ENCODE measurements around the gene ECI1. TPM values are rescaled to one million over a fixed set of nuclear protein-coding genes. Genes with fewer than 3 reads are reported as not detected.

ECI1 gene
- total and polyA plus RNA-seq, 2 of the 4 experiments (the other 2 are of a cell fraction), result 20.3 to 30.1 TPM

- Histone ChIP-seq H2BK5ac (ENCODE audit: low read depth, low read length, poor library complexity, severe bottlenecking) (no peak overlapping the region), H4K5ac (ENCODE audit: low read depth, low read length) (no peak overlapping the region), H3K4me2 (ENCODE audit: low read depth, low read length) (no peak overlapping the region), H3K9ac (ENCODE audit: low read depth, low read length) (no peak overlapping the region), H4K8ac (ENCODE audit: low read depth in 2 of 2, low read length in 2 of 2) (no peak overlapping the region), H3K9me1 (ENCODE audit: insufficient read depth, low read length) (no peaks in the 10 kb centered on the region), H2BK20ac (ENCODE audit: low read depth, low read length) (no peak overlapping the region), H3K56ac (ENCODE audit: extremely low read depth, insufficient read depth, low read length) (no peak overlapping the region), H3K4me1 (ENCODE audit: control insufficient read depth, insufficient read depth, low read length) (no peaks in the 10 kb centered on the region), H4K91ac (ENCODE audit: insufficient read depth, low read depth, low read length) (no peak overlapping the region), H3K14ac (replicated peaks; ENCODE audit: low read depth, low read length) (no peak overlapping the region), H3K27ac (ENCODE audit: insufficient read depth, low read length) (no peak overlapping the region), H4K20me1 (ENCODE audit: insufficient read depth, low read length) (no peaks in the 10 kb centered on the region), H3K36me3 (ENCODE audit: control insufficient read depth, insufficient read depth, low read length) (no peaks in the 10 kb centered on the region), H3K9me3 (ENCODE audit: control insufficient read depth, insufficient read depth, low read length) (no peaks in the 10 kb centered on the region), H2AK5ac (ENCODE audit: low read depth, low read length) (no peak overlapping the region), H3K18ac (ENCODE audit: low read depth, low read length) (no peak overlapping the region), H3K4me3 (ENCODE audit: insufficient read depth, low read depth, low read length) (no peak overlapping the region), H3K4ac (ENCODE audit: low read depth, low read length) (no peak overlapping the region), H3K23ac (ENCODE audit: low read depth, low read length) (no peak overlapping the region), H2BK15ac (ENCODE audit: low read depth, low read length) (no peak overlapping the region), H2BK120ac (ENCODE audit: low read depth, low read length) (no peak overlapping the region), H3K79me1 (ENCODE audit: low read depth in 1 of 2, low read length in 2 of 2) (no peaks in the 10 kb centered on the region), H2AK9ac (replicated peaks; ENCODE audit: low read depth, low read length, poor library complexity) (no peak overlapping the region), H2AFZ (replicated peaks; ENCODE audit: low read length, poor library complexity) (no peak overlapping the region), H3K27me3 (ENCODE audit: control insufficient read depth, insufficient read depth, low read length) (peaks cover 14% of the 10 kb centered on the region)
- in situ Hi-C loops (cut with MboI; ENCODE audit: low sequenced_read_pairs), result no loop called here
- intact Hi-C loops (cut with micrococcal nuclease), result no loop called here
- DNase-seq (no peak), ATAC-seq (ENCODE audit: low read depth) (no peak)
- no TSS peak for BruUV-seq (replicated peaks)
- 40% methylated on average over 1 of the region's 9 CpGs; no CpG with 5 or more reads in 1 of the 2 experiments for WGBS, 2 experiments (ENCODE audit: extremely low coverage in 2 of 2, insufficient read length in 1 of 2)
- ChIA-PET CTCF (no interaction called here), POLR2A (ENCODE audit: unreplicated experiment) (no interaction called here)
- dilution Hi-C loops (cut with HindIII; ENCODE audit: low sequenced_read_pairs, unreplicated experiment), result no loop called here
- no peak for TF ChIP-seq RAD21 (IDR thresholded peaks at IDR 0.05; ENCODE audit: low read length)
- no peak for TF ChIP-seq BHLHE40 (IDR thresholded peaks at IDR 0.05; ENCODE audit: low read depth, low read length)
- TF ChIP-seq RFX5 (IDR thresholded peaks at IDR 0.05; ENCODE audit: low read depth, low read length), result no peak
- no peak for TF ChIP-seq RCOR1 (IDR thresholded peaks at IDR 0.05; ENCODE audit: insufficient replicate concordance, low read length)
- no peak for TF ChIP-seq NFE2L2 (IDR thresholded peaks at IDR 0.05; ENCODE audit: low read depth, low read length)
- TF ChIP-seq CTCF (conservative IDR thresholded peaks at IDR 0.05; ENCODE audit: low read depth, low read length), result no peak
- no peak for TF ChIP-seq MAFK (IDR thresholded peaks at IDR 0.05; ENCODE audit: low read depth, low read length)
- no peak for TF ChIP-seq FOS (IDR thresholded peaks at IDR 0.05; ENCODE audit: low read depth, low read length)
- no peak for TF ChIP-seq MAZ (IDR thresholded peaks at IDR 0.05; ENCODE audit: borderline replicate concordance, low read depth, low read length)
- no peak for TF ChIP-seq SMC3 (IDR thresholded peaks at IDR 0.05; ENCODE audit: low read depth, low read length)
- TF ChIP-seq MXI1 (IDR thresholded peaks at IDR 0.05; ENCODE audit: borderline replicate concordance, low read depth, low read length), result no peak
- TF ChIP-seq ELK1 (IDR thresholded peaks at IDR 0.05; ENCODE audit: borderline replicate concordance, low read depth, low read length), result no peak
- no peak for TF ChIP-seq CHD1 (IDR thresholded peaks at IDR 0.05; ENCODE audit: low read depth, low read length)
- no peak for TF ChIP-seq USF2 (IDR thresholded peaks at IDR 0.05; ENCODE audit: low read depth, low read length)
- TF ChIP-seq CEBPB (IDR thresholded peaks at IDR 0.05; ENCODE audit: low read depth, low read length), result no peak
- TF ChIP-seq POLR2A (IDR thresholded peaks at IDR 0.05; ENCODE audit: low read depth, low read length), result no peak
Measured at GRCh38 chr16:2292221-2292620, 40.8 kb upstream of the ECI1 start.

Measured in IMR-90 (cell line).